Measurements from ENCODE around the gene RPGR.
A peak's percentile ranks its signal among the peaks of the same experiment; 100 is the strongest.

Gene RPGR

GRCh38 chrX:38327007-38327774, at the start of gene RPGR:
Gene RPGR, minus strand, starts transcription at chrX:38327509. Its CDS starts 142 bp downstream, at chrX:38327367.
- peak; percentile 18 to 34 for DNase-seq

- no peak for DNase-seq
Observed at GRCh38 chrX:38376747-38377146, 49.4 kb upstream of the RPGR start.

- DNase-seq, result no peak
Observed at GRCh38 chrX:38375891-38376290, 48.6 kb upstream of the RPGR start.

GRCh38 chrX:38374431-38374830, 47.1 kb upstream of the RPGR start:
- DNase-seq, result no peak

- no peak for DNase-seq
Observed at GRCh38 chrX:38371641-38372040, 44.3 kb upstream of the RPGR start.

- no peak for DNase-seq
Observed at GRCh38 chrX:38368774-38369173, 41.5 kb upstream of the RPGR start.

GRCh38 chrX:38365954-38366353, 38.6 kb upstream of the RPGR start:
- no peak for DNase-seq

GRCh38 chrX:38363046-38363445, 35.7 kb upstream of the RPGR start:
- no peak for DNase-seq

GRCh38 chrX:38357747-38358673, 30.7 kb upstream of the RPGR start:
- DNase-seq, result no peak

- DNase-seq, result no peak
Observed at GRCh38 chrX:38356401-38356800, 29.1 kb upstream of the RPGR start.

- DNase-seq, result no peak
Observed at GRCh38 chrX:38352362-38352761, 25.1 kb upstream of the RPGR start, which contains the start of gene OTC. Gene OTC, plus strand, starts transcription at chrX:38352604. Its CDS starts 93 bp downstream, at chrX:38352697.

GRCh38 chrX:38351346-38351745, 24.0 kb upstream of the RPGR start:
- DNase-seq, result no peak

- DNase-seq, result no peak
Observed at GRCh38 chrX:38347136-38347535, 19.8 kb upstream of the RPGR start.

GRCh38 chrX:38346150-38346549, 18.8 kb upstream of the RPGR start:
- no peak for DNase-seq

GRCh38 chrX:38342853-38343778, 15.8 kb upstream of the RPGR start:
- no peak for DNase-seq

GRCh38 chrX:38341442-38341841, 14.1 kb upstream of the RPGR start:
- no peak for DNase-seq

- DNase-seq, result no peak
Observed at GRCh38 chrX:38336538-38337240, 9.4 kb upstream of the RPGR start.

GRCh38 chrX:38335382-38335781, 8.1 kb upstream of the RPGR start:
- DNase-seq, result no peak

- DNase-seq, result no peak
Observed at GRCh38 chrX:38332505-38332904, 5.2 kb upstream of the RPGR start.

- no peak for DNase-seq
Observed at GRCh38 chrX:38327775-38328081, 419 bp upstream of the RPGR start.

GRCh38 chrX:38326086-38326485, 1.2 kb downstream of the RPGR start:
- no peak for DNase-seq

GRCh38 chrX:38320819-38321218, 6.5 kb downstream of the RPGR start:
- DNase-seq, result no peak
